OCI-LY7 (cell line): Measurements from ENCODE around the gene NACC2.

Experiments used
- CTCF ChIP-seq: fragments of 200-600 bp; sonication (generic); conservative IDR thresholded peaks from 2 replicates; pipeline ENCODE4 v1.5.1; 2014; ENCODE audit warnings: mild to moderate bottlenecking, antibody characterized with exemption, low read length, moderate library complexity, mixed read lengths
- EZH2phosphoT487 ChIP-seq: fragments of 200-600 bp; sonication (generic); IDR thresholded peaks from 2 replicates; pipeline ENCODE4 v1.6.1; 2018; ENCODE audit warnings: low read depth, borderline replicate concordance, mild to moderate bottlenecking, mixed run types, antibody characterized with exemption, low read length, moderate library complexity, mixed read lengths

DNA sequence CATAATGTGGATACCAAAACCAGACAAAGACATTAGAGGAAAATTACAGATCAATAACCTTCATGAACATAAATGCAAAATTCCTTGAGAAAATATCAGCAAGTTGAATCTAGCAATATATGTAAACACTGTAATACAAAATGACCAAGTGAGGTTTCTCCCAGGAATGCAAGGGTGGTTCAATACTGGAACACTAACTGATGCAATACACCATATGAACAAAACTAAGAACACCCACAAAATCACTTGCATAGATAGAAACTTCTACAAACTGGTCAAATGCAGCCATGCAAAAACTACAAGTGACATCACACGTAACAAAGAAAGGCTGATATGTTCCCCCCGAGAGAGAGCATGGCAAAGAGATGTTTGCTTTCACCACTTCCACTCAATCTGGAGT, 55.6 kb downstream of the NACC2 start:
- TF ChIP-seq CTCF (no peak), EZH2phosphoT487 (no peak)
